NCI-H1930 (cell line): ENCODE data around the gene EGFL7.

ENCODE experiments used
- DNase-seq, 2 experiments: peaks; one replicate each; lab custom pipeline; 2025; lab: John Stamatoyannopoulos, UW

The EGFL7 gene

DNA sequence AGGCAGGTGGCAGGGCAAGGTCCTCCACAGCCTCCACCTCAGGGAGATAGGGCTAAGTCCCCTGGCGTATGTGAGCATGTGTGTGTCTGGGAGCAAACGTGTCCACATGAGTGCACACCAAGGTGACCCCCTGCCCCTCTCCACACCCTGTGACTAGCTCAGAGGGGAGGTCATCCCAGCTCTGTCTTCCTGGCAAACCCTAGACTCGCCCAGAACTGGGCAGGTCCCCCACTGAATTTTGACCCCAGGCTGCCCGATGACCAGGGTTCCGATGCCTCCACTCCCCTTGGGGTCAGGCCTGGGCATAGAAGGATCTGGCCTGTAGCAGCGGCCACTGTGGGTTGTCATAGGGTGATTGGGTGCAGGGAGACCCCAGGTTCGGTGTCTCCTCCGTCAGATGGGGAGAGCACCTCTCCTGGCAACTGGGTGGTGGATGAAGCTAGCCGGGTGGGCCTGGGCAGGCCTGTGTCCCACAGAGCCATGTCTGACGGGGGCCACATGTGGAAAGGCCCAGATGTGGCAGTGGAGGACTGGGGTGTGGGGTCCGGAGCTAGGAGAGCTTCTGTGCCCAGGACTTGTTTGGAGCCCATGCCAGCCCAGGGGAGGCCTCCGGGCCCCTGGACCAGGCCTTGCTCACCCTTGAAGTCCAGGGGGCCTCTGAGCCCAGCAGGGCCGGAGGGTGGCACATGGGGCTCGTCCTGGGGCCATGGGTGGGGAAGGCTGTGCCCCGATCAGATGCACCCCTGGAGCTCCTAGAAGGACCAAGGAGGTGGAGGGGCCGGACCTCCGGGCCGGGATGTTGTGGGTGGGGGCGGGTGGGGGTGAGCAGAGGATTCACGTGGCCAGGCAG is 55.9 kb downstream of the EGFL7 start:
- DNase-seq, result no peak

DNA sequence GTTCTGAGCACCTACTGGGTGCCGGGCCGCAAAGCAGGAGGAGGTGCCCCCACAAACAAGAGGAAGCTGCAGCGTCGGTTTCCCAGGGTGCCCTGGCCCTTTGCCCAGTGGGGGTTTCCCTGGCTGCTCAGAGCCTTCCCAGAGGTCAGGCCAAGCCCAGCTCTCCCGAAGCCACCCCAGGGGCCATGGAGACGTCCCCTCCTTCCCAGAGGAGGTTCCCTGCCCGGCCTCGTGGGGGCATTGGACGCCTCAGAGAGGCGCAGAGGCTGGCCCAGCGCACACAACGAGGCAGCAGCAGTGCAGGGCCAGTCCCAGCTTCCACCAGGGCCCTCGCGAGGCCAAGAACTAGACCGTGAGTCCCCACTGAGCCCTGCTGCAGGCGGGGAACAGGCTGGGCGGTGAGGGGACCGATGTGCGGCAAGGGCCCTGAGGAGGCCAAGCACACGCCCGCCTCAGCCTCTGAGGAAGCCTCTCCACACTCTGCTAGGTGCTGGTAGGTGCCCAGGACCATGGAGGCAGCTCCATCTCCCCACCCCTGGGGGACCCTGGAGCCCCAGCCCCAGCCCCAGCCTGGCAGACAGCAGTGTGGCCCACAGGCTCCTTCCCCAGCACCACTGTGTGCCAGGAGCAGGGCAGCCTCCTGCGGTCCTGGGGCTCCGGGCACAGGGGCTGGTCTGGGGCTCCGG is 56.6 kb downstream of the EGFL7 start:
- no peak for DNase-seq

DNA sequence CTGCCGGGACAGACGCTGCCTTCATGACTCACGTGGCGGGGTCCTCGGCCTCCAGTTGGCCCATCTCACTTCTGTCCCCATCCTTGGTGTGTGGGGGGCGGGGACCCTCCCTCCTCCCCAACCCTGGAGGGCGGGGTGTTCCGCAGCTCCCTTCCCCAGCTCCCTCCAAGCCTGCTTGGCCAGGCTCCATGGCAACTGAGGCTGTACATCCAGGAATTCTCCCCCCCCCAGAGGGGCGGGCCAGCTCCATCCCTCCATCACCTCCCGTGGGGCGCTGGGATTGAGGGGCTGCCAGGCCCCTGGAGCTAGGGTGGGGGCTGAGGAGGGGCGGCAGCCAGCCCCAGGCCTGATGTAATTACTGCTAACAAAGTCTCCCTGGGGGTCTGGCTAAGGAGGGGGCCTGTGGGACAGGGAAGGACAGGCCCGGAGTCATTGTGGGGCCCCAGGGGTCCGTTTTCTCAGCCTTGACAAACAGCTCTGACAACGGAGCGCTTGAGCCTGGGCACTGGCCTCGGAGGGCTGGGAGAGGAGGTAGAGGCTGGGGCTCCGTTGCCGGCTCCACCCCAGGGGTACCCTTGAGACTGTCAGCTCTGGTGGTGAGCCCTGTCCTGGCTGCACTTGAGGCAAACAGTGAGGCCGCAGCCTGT is 57.7 kb downstream of the EGFL7 start:
- no peak for DNase-seq

DNA sequence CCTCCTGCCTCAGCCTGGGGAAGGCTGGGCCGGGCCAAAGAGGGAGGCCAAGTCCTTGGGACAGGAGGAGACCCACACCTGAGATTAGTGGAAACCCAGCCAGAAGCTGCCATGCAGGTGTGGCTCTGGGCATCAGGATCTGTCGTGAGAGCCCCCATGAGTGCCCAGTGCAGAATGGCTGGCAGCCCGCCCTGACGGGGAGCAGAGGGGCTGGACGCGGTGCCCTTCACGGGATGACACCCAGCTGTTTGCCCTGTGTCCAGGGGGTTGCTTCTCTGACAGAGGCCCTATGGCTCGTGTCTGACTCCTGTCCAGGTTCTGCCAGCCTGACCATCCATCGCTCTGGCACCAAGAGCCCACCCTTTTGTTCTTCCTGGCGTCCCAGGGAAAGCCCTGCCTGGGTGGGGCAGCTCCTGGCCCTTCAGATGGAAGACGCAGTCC is 58.2 kb downstream of the EGFL7 start:
- DNase-seq, result no peak

DNA sequence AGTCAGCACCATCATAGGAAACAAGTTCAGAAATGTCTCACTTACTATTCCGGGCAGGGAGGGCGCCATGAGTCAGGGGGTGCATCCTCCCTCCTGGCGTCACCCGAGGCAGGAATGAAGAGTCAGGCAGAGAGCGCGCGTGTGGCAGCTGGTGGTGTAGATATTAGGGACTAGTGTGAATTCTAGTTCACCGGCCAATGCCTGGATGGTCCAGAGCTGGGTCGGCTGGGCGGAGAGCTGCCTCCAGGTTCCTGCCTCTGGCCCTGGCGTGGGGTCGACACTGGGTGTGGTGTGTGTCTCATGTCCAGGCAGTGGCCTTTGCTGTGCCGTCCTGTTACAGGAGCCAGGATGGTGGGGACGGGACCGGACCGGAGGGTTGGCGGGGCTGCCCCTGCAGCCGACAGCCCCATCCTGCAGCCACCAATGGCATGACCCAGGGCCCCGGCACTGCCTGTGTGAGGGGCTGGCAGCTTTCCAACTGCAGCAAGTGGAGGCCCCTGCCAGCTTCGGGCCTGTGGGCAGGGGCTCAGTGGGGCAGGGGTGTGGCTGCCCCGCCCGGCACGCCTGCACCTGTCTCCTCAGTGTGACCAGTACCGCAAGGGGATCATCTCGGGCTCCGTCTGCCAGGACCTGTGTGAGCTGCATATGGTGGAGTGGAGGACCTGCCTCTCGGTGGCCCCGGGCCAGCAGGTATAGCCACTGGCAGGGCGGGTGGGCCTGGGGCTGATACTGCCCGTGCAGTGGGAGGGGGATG is 58.8 kb downstream of the EGFL7 start:
- DNase-seq, result no peak
